Sciatic nerve (tissue), 2 donors: Measurements from ENCODE around the gene NFATC2IP. TPM values are rescaled to one million over a fixed set of nuclear protein-coding genes. Genes with fewer than 3 reads are reported as not detected.
"Not testable (repeated sequence)": the region's sequence is repeated elsewhere in the genome, so short reads cannot be mapped to it uniquely, and the experiment has no call there.

Experiments
- ATAC-seq: fragments of 200-7000 bp; cut with Tn5 transposase; one replicate; pipeline ENCODE4 v1.9.1; 2020; ENCODE audit warnings: mild to moderate bottlenecking, moderate library complexity
- DNase-seq: peaks from one replicate; pipeline ENCODE4 v3.0.0-alpha.2; 2020; ENCODE audit warnings: low spot score
- intact Hi-C: fragments of 100-400 bp; cut with DNase I; formaldehyde crosslinking; loops from one replicate; pipeline ENCODE4 v1.14.2; 2022
- total RNA-seq: library from RNA; stranded (reverse); fragmentation: NEBNext Ultra II Directional; extraction: Animal tissue kit (Norgen Biotek cat#: 25700); gene quantifications from one replicate; pipeline ENCODE4 v1.2.1, GENCODE V29; 2021
- donor health status: DM: no; HTN: no; CAD: no.
- donor health status: DM: no; HTN: no; CAD: no.

The NFATC2IP gene
- total RNA-seq, 1 donor from 2014 or later: 34.5 TPM

DNA sequence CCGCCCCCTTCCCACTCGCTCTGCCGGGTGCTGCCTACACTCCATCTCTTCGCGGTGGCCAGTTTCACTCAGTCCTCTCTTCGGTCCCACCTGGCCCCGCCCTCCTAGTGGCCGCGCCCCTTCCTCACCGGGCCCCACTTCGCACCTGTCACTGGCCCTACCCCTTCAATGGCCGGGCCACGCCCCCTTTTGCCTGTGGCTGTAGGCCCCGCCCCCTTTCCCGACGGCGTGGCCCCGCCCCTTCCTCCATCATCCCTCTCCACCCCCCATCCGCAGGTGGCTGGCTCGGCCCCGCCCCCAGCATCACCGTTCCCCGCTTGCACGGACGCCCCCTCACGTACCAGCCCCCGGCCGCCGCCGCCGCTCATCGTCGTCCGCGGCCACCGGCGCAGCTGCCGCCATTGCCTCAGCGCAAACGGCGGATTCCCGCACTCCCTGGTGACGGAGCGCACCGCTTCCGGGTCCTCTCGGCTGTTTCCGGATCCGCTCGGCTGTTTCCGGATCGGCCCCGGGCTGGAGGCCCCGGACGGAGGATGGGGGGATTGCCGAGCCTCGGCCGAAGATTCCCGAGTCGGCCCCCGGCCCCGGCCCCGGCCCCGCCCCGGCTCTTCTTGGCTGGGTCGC, 25.9 kb upstream of the NFATC2IP start, which contains the start of gene RABEP2:
Gene RABEP2, minus strand, starts transcription at position 477 of the 624 bp plus-strand sequence. Its CDS starts 75 bp downstream, at position 402.
- intact Hi-C loops: no loop called here
- ATAC-seq (peak; percentile 96), DNase-seq (peak; percentile 97)

DNA sequence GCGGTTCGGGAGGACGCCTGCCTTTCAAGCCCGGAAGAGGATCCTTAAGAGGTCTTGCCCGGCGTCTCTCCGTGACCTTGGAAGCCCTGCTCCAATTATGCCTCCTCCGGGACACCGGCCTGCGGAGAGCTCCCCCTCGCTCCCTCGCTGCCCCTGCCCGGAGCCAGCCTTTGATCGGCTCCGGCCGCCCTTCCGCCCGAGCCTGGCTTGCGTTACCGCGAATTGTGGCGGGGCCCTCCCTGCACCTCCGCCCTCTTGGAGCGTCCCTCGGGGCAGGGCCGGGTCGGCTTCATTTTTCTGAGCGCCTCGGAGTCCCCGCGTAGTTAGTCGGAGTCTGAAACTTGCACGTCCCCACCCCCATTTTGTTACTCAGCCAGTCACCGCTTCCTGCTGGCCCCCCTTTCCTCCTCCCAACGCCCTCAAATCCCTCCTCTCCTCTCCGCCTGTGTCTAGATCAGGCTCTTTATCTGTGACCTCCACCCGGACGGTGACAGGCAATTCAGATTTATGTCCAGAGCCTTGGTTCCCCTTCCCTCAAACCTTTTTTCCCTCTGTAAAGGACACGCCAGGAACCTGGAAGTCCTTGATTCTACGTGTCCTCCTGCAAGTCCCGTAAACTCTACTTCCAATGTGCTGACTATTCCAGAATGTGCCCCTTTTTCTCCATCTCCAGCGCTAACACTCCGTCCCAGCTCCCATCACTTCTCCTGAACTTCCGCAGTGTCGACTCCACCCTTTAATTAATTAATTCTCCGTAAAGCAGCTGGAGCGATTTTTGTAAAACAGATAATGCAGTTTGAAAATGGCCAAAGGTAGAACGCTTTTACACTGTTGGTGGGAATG, 25.1 kb upstream of the NFATC2IP start:
- DNase-seq (peak; percentile 86), ATAC-seq (peak; percentile 77)
- intact Hi-C loops: no loop called here

DNA sequence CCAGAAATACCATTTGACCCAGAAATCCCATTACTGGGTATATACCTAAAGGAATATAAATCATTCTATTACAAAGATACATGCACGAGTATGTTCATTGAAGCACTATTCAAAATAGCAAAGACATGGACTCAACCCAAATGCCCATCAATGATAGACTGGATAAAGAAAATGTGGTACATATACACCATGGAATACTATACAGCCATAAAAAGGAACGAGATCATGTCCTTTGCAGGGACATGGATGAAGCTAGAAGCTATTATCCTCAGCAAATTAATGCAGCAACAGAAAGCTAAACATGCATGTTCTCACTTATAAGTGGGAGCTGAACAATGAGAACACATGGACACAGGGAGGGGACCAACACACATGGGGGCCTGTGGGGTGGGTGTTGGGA, 24.5 kb upstream of the NFATC2IP start:
- intact Hi-C loops, ATAC-seq: not testable (repeated sequence)

DNA sequence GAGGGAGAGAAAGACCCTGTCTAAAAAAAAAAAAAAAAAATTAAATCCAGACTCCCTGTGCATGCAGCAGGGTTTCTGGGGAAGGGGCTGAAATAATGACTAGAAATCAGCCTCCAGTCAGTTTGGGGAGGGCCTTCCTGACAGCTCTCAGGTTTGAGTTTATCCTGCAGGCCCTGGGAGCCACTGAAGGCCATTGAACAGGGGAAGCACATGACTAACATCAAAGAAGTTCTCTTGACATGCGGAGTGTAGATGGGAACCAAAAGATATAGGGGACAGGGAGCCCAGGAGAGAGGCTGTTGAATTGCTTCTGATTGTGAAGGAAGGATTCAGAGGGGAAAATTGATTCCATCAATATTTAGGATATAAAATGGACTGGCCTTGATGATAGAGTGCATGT, 22.9 kb upstream of the NFATC2IP start:
- intact Hi-C loops: no loop called here
- DNase-seq: no peak
- no peak for ATAC-seq

More for the DNA sequence above, 24.5 kb upstream of the NFATC2IP start:
- DNase-seq: not testable (repeated sequence)

DNA sequence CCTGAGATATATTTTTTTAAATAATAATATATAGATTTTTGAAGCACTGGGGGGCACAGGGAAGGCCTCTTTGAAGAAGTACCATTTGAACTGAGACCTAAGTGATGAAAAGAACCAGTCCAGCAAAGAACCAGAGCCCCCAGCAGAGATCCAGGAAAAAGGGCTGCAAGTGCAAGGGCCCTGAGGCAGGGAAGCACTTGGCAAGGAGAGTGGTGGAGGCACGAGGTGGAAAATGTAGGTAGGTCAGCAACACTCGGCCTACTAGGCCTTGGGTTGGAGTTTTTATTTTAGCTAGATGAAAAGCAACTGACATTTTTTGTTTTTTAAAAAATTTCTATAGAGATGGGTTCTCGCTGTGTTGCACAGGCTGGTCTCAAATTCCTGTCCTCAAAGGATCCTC, 20.5 kb upstream of the NFATC2IP start:
- intact Hi-C loops: no loop called here
- no peak for ATAC-seq
- DNase-seq: no peak

DNA sequence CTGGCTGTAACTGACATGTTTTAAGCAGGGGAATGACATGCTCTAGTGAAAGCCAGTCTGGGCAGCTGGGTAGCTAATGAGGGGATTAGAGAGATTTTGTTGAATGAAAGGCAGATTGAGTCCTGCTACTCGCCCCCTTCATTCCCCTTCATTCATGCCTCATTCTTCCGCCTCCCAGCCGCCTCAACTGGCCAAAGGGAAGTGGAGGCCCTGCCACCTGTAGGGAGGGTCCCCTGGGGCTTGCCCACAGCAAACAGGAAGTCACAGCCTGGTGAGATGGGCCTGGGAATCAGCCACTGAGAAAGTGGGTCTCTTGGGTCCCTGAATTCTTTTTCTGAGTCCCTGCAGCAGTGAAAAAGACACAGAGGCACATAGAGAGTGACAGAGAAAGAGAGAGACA, 20.1 kb upstream of the NFATC2IP start:
- no peak for DNase-seq
- ATAC-seq: no peak
- intact Hi-C loops: no loop called here

DNA sequence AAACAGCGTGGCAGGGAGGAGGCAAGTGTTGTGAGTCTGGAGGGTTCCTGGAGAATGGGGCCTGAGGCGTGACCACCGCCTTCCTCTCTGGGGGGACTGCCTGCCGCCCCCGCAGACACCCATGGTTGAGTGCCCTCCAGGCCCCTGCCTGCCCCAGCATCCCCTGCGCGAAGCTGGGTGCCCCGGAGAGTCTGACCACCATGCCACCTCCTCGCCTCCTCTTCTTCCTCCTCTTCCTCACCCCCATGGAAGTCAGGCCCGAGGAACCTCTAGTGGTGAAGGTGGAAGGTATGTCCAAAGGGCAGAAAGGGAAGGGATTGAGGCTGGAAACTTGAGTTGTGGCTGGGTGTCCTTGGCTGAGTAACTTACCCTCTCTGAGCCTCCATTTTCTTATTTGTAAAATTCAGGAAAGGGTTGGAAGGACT, 18.9 kb upstream of the NFATC2IP start, which contains the start of gene CD19:
Gene CD19, plus strand, starts transcription at position 171 of the 425 bp plus-strand sequence. Its CDS starts 30 bp downstream, at position 201.
- intact Hi-C loops: no loop called here
- ATAC-seq (no peak), DNase-seq (no peak)

DNA sequence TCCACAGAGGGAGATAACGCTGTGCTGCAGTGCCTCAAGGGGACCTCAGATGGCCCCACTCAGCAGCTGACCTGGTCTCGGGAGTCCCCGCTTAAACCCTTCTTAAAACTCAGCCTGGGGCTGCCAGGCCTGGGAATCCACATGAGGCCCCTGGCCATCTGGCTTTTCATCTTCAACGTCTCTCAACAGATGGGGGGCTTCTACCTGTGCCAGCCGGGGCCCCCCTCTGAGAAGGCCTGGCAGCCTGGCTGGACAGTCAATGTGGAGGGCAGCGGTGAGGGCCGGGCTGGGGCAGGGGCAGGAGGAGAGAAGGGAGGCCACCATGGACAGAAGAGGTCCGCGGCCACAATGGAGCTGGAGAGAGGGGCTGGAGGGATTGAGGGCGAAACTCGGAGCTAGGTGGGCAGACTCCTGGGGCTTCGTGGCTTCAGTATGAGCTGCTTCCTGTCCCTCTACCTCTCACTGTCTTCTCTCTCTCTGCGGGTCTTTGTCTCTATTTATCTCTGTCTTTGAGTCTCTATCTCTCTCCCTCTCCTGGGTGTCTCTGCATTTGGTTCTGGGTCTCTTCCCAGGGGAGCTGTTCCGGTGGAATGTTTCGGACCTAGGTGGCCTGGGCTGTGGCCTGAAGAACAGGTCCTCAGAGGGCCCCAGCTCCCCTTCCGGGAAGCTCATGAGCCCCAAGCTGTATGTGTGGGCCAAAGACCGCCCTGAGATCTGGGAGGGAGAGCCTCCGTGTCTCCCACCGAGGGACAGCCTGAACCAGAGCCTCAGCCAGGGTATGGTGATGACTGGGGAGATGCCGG, 18.2 kb upstream of the NFATC2IP start:
- intact Hi-C loops: no loop called here
- no peak for ATAC-seq
- no peak for DNase-seq

DNA sequence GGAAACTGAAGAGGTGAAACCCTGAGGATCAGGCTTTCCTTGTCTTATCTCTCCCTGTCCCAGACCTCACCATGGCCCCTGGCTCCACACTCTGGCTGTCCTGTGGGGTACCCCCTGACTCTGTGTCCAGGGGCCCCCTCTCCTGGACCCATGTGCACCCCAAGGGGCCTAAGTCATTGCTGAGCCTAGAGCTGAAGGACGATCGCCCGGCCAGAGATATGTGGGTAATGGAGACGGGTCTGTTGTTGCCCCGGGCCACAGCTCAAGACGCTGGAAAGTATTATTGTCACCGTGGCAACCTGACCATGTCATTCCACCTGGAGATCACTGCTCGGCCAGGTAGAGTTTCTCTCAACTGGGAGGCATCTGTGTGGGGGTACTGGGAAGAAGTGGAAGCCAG, 17.6 kb upstream of the NFATC2IP start:
- intact Hi-C loops: no loop called here
- DNase-seq (no peak), ATAC-seq (no peak)

DNA sequence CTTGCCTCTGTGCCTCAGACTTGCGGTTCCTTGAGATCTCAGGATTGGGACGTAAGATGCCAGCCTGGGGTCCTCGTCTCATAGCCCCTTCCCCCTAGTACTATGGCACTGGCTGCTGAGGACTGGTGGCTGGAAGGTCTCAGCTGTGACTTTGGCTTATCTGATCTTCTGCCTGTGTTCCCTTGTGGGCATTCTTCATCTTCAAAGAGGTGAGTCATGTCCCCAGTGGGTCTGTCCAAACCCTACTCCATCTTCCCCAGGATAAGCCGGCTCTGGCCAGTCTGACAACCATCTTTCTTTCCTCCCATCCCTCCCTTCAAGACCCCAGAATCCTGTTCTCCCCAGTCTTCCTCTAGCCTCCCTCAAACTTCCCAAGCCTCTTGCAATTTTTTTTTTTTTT, 15.4 kb upstream of the NFATC2IP start:
- ATAC-seq (no peak), DNase-seq (no peak)
- intact Hi-C loops: no loop called here

DNA sequence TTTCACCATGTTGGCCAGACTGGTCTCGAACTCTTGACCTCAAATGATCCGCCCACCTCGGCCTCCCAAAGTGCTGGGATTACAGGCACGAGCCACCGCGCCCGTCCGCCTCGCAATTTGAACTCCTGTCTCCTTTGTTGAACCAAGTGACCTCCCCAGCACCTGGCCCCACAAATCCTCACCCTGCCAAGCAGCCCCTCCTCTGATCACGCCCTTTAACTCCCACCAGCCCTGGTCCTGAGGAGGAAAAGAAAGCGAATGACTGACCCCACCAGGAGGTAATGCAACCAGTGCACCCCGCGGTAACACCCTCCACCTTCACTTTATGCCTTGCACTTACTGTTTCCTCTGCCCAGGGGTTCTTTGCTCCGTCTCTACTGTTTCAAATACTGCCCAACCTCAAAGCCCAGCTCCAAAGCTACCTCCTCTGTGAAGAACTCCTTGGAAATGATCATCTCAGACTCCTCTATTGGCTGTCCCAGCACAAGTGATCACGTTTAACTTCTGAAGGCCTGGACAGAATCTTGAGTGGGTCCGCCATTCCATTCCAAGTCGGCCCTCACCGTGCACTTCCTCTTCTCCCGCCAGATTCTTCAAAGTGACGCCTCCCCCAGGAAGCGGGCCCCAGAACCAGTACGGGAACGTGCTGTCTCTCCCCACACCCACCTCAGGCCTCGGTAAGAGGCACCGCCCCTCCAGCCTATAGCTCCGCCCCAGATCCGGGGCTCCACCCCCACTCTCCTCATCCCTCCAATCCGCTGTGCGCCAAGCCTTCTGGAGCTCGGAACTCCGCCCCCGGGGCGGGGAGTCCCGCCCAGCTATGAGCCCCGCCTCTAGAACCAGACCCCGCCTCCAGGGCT, 14.6 kb upstream of the NFATC2IP start:
- peak; percentile 98 for ATAC-seq
- DNase-seq: peak; percentile 92
- intact Hi-C loops: no loop called here

DNA sequence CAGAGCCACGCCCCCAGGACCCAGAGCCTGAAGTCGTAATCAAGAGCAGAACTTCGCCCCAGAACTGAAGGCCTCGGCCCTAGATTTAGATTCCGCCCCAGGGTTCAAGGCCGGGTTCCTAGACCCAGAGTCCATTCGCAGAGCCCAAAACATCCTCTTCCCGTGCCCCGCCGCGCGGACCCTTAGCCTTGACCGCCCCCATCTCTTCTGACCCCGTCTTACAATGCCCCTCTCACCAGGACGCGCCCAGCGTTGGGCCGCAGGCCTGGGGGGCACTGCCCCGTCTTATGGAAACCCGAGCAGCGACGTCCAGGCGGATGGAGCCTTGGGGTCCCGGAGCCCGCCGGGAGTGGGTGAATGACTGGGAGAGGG, 14.0 kb upstream of the NFATC2IP start:
- ATAC-seq (peak; percentile 20), DNase-seq (no peak)
- intact Hi-C loops: no loop called here

DNA sequence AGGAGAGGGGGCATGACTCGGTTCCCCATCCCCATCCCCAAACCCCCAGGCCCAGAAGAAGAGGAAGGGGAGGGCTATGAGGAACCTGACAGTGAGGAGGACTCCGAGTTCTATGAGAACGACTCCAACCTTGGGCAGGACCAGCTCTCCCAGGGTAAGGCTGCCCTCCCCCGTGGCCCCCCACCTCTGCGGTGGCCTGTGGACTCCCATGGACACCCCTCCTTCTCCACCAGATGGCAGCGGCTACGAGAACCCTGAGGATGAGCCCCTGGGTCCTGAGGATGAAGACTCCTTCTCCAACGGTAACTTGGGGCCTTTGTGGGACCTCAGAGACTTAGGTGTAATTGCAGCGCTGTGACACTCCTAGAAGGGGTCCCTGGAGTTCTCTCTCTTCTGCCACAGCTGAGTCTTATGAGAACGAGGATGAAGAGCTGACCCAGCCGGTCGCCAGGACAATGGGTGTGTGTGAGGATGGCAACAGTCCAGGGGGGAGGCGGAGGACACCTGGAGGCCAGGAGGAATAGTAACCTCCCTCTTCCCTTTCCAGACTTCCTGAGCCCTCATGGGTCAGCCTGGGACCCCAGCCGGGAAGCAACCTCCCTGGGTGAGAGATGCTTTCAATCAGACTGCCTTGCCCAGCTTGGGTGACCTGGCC, 13.4 kb upstream of the NFATC2IP start:
- intact Hi-C loops: no loop called here
- peak; percentile 7 for ATAC-seq
- DNase-seq: no peak

DNA sequence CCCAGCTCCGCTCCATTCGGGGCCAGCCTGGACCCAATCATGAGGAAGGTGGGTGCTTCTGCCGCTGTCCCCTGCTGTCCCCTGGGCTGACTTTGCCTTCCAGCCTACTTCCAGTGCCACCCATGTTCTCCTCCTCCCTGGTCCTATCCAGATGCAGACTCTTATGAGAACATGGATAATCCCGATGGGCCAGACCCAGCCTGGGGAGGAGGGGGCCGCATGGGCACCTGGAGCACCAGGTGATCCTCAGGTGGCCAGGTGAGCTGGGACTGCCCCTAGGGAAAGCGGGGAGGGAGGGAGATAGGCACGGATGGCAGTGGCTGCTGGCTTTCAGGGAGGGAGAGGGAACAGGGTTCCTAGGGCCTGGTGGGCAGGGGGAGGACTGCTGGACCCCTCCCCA, 12.0 kb upstream of the NFATC2IP start:
- no peak for ATAC-seq
- intact Hi-C loops: no loop called here
- DNase-seq: no peak

DNA sequence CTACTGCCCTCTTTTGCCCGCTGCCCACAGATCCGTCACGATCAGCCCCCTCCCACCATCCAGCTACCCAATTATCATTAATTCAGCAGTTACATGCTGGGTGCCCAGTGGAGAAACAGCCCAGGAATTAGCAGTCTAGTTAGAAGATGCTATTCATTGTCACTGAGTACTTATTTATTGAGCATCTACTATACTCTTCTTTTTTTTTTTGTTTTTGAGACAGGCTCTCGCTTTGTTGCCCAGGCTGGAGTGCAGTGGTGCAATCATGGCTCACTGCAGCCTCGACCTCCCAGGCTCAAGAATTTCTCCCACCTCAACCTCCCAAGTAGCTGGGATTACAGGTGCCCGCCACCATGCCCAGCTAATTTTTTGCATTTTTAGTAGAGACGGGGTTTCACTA, 10.9 kb upstream of the NFATC2IP start:
- not testable (repeated sequence) for DNase-seq, ATAC-seq
- intact Hi-C loops: loop anchor here (10.0 kb wide), 1 partner anchor 95 kb away; the partner anchor contains the start of gene TUFM

DNA sequence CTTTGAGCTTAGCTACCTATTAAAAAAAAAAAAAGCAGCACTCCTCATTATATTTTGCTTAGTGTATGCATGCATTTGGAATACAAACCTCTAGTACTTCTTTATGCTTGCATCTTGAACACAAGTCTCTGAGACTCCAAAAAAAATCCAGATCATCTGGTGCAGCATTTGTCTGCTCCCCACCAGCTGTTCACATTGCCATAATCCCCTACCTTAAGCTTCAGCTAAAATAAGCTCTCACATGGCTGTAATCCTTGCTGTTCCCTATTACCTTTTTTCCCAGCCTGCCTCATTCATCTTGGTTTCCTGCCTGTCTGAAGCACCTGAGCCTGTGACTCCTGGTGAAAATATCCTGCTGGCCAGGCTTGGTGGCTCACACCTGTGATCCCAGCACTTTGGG, 7.5 kb upstream of the NFATC2IP start:
- intact Hi-C loops: loop anchor here (10.0 kb wide), 1 partner anchor 98 kb away; the partner anchor contains the start of gene TUFM
- DNase-seq: no peak
- no peak for ATAC-seq

DNA sequence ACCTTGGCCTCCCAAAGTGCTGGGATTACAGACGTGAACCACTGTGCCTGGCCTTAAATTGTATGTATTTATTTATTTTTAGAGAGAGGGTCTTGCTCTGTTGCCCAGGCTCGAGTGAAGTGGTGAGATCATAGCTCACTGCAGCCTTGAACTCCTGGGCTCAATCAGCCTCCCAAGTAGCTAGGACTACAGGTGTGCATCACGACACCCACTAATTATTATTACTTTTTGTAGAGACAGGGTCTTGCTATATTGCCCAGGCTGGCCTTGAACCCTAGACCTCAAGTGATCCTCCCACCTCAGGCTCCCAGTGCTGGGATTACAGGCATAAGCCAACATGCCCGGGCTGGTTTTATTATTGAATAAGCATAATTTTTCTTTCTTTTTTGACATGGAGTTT, 4.1 kb upstream of the NFATC2IP start:
- DNase-seq (no peak), ATAC-seq (no peak)
- intact Hi-C loops: loop anchor here (10.0 kb wide), 1 partner anchor 102 kb away; the partner anchor contains the start of gene TUFM

DNA sequence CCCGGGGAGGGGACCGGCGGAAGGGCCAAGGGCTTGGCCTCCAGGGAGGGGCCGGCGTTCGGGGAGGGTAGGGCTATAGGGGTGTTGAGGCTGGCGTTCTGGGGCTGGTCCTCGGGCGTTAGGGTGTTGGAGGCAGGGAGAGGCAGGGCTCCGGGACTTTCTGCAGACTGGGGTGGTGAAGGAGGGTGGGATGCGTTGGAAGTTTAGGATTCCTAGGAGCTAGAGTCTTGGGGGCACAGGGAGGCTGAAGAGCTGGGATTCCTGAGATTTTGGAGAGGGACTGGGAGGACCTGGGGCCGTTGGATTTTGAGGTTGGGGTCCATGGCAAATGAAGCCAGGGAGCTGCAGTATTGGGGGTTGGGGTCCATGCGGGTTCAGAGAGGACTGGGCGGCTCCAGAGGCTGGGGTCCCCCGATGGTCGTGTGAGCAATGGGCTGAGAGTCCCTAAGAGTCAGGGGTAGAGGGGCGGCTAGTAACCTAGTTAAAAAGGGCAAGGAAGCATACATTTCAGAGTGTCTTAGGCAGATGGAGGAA, 740 bp downstream of the NFATC2IP start:
- DNase-seq (no peak), ATAC-seq (no peak)
- intact Hi-C loops: loop anchor here (10.0 kb wide), 1 partner anchor 127 kb away; the partner anchor contains the start of gene ATXN2L
